GM21786 (cell line): Measurements from ENCODE around the gene ANAPC2.

Experiments used
- ATAC-seq: cut with Tn5 transposase; IDR thresholded peaks from one replicate; pipeline ENCODE4 v1.9.1; 2021; ENCODE audit not compliant: unreplicated experiment

Gene ANAPC2

DNA sequence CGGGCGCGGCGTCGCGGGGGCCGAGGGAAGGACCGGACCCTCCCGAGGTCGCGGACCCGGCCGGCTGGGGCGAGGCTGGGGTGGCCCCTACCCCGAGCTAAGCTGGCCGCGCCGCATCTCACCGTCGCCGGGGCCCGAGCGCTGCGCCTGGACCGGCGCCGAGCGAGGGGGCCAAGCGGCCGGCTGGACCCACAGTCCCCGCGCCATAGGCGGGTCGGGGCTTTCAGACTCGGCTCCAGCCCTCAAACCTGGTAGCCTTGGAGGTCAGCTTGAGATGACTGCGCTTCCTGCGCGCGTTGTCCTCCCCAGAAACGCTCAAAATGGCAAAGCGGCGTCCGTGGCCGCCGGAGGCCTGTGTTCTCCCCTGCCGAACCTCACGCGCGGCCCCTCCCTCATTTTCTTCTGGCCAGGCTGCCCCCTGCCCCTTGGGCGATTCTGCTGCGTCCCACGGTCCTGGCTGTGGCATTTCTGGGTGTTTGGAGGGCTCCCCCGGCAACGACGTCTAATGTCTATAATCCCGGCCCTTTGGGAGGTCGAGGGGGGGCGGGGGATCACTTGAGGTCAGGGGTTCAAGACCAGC is 58.1 kb downstream of the ANAPC2 start:
- no peak for ATAC-seq

DNA sequence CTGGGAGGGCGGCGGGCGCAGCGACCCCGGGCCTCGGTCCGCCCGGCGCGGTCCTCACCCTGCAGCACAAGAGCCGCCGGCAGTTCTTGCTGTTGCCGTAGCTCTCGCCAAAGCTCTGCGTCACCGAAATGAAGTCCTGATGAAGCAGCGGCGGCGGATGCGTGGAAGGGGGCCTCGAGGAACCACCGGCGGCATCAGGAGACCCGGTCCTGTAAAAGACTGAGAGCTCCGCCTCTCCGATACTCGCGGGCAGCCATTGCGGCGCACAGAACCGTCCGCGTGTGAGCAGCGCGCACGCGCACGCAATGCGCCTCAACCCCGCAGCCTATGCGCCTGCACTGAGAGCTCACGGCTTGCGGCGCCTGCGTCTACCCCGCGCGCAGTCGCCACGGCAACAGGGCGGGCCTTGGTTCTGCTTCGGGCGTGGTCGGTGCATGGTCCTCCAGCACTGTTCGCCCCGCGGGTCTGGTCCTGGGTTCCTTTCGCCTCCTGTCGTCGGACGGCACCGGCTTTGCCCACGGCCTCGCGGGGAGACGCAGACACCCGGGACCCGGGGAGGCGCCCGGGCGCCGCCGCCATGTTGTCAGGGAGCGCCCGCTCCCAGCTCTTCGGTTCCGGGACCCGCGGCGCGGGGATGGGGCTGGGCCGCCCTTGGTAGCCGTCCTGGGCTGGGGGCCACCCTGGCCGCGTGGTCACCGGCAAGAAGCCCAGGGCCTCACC is 58.7 kb downstream of the ANAPC2 start:
- peak; percentile 80 for ATAC-seq

DNA sequence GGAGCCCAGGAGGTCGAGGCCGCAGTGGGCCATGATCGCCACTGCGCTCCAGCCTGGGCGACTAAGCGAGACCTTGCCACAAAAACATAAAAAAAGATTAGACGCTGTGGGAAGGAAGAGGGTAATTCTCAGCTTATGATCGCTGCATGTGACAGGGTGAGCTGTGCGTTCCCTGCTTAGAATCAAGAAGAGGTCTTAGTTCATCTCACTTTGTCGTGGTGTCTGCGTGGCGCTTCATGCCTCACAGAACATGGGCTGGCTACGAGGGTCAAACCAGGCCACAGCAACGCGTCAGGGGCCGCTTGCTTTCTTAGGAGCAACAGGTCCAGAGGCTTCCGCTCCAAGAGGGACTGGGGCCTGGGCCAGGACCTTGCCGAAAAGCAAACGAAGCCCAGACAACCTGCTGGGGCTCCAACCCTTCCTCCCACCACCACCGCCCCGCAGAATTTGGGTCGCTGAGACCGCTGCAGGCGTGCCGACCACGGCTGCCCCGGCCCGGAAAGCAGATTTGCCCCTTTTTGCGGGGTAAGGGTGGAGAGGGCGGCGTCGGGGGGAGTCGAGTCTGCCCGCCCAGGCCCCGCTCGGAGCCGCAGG is 59.4 kb downstream of the ANAPC2 start:
- peak; percentile 2 for ATAC-seq

DNA sequence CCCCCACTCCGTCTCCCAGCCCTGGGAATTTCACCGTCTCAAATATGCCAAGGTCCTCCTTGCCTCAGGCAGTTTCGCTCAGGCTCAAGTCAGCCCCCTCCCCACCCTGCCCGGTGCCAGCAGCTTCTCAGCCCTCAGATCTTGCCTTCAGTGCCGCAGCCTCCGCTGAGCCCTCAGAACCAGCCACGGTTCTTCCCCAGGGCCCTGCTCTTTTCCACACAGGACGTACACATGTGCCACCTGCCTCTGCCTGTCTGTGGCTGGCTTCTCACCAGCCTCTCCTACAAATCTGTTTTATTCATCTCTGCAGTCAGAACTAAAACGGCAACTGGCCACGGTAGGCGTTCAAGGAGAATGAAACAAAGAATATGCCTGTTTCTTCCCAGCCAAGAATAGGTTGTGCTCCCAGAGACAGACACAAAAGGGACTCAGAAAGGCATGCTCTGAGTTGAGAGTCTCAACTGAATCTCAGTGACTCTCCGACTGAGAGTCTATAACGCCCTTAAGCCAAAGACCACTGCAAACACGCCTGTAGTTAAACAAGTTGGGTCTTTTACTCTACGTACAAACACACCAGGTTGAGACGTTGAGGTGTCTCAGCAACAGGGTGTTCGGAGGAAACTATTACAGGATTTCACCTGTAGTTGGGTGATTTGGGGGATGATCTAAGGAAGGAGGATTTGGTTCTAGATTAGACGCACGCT is 60.0 kb downstream of the ANAPC2 start:
- ATAC-seq, result no peak

DNA sequence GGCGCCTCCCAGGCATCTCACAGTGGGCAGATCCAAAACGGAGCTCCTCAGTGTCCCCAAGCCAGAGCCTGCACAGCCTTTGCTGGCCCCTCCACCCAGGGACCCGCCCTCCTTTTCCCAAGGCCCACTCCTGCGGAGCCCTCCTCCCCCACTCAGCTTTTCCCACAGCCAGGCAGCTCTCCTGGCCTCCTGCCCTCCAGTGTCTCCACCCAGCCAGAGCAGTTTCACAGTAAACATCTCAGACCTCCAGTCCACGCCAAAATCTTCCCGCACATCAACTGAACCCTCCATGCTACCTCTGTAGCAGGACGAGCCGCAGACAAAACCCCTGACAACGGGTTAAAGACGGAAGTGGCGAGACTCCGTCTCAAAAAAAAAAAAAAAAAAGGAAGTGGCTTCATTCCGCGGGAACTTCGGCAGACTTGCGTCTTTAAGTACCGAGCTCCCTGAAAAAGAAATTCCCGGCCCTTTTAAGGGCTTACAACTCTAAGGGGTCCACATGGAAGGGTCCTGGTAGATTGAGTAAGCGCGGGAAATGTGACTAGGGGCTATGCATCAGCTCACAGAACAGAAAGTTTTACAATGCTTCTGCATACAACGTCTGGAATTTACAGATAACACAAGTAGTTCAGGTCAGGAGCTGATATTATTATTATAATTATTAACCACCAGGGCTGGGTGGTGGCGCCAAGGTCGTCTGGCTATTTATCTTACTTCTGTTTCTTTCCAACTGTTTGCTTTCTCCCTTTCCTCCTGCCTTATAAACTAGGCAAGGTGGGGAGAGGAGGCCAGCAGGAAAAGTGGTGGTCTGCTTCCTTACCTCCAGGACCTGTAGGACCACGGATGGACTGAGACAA is 60.8 kb downstream of the ANAPC2 start:
- ATAC-seq, result no peak

DNA sequence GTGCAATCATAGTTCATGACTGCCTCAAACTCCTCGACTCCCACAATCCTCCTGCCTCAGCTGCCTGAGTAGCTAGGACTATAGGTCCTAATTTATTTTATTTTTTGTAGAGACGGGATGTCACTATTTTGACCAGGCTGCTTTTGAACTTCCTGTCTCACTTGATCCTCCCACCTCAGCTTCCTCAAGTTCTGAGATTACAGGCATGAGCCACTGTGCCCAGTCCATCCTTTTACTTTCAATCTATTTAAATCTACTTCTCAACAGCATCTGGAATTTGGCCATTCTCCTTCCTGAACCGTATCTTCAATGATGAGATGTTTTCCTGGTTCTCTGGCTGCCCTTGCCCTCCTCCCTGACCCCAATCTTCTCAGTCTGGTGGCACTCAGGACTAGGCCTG is 61.6 kb downstream of the ANAPC2 start:
- no peak for ATAC-seq
